Small intestine (tissue), 7 donors: Measurements from ENCODE around the gene GRB7. TPM values are rescaled to one million over a fixed set of nuclear protein-coding genes. Genes with fewer than 3 reads are reported as not detected.
A peak's percentile ranks its signal among the peaks of the same experiment; 100 is the strongest.

Experiments used
- DNase-seq, 2 donors: peaks; one replicate each; pipeline versions ENCODE4 v3.0.0 to v3.0.0-alpha.2; 2013
- FAIRE-seq: peaks from 2 replicates; lab custom pipeline; 2012; peaks lifted over from hg19 to GRCh38; lab: Jason Lieb, UNC
- H3K27ac ChIP-seq, 3 donors: one replicate each; pipeline ENCODE4 v1.5.1; 2013; ENCODE audit warnings: low read length in 2 of 3, mild to moderate bottlenecking in 2 of 3, control low read depth in 1 of 3, inconsistent platforms in 1 of 3, low read depth in 1 of 3, moderate library complexity in 1 of 3
- H3K27me3 ChIP-seq, 3 donors: one replicate each; pipeline ENCODE4 v1.6.1; 2013; ENCODE audit warnings: low read length in 3 of 3, inconsistent platforms in 1 of 3; ENCODE audit not compliant: control insufficient read depth in 3 of 3, insufficient read depth in 3 of 3
- H3K36me3 ChIP-seq, 3 donors: one replicate each; pipeline ENCODE4 v1.6.1; 2013; ENCODE audit warnings: low read length in 3 of 3, inconsistent platforms in 1 of 3, low read depth in 1 of 3, mild to moderate bottlenecking in 1 of 3, moderate library complexity in 1 of 3; ENCODE audit not compliant: control insufficient read depth in 3 of 3, insufficient read depth in 2 of 3
- H3K4me1 ChIP-seq, 3 donors: one replicate each; pipeline ENCODE4 v1.6.1; 2013; ENCODE audit warnings: low read length in 2 of 3, inconsistent platforms in 1 of 3, low read depth in 1 of 3, mild to moderate bottlenecking in 1 of 3, moderate library complexity in 1 of 3; ENCODE audit not compliant: control insufficient read depth in 3 of 3, insufficient read depth in 2 of 3
- H3K4me3 ChIP-seq, 3 donors: one replicate each; pipeline ENCODE4 v1.5.1; 2013; ENCODE audit warnings: low read length in 3 of 3, control low read depth in 1 of 3, inconsistent platforms in 1 of 3, low read depth in 1 of 3, mild to moderate bottlenecking in 1 of 3, moderate library complexity in 1 of 3
- H3K9me3 ChIP-seq, 2 donors: one replicate each; pipeline ENCODE4 v1.6.1; 2013; ENCODE audit warnings: low read depth in 1 of 2, low read length in 1 of 2; ENCODE audit not compliant: control insufficient read depth in 2 of 2, insufficient read depth in 1 of 2
- WGBS, 3 donors: extraction: QIAGEN DNeasy Blood & Tissue Kit; methylation state at CpG; one replicate each; pipeline ENCODE4 v1.1.7; 2013; 5-methylcytosine and 5-hydroxymethylcytosine counted together
- polyA plus RNA-seq, 4 donors: library from polyadenylated mRNA; stranded (reverse) in 3 of 4; unstranded in 1 of 4; fragments of 200-250 nt in 3 of 4; fragments of 120-200 nt in 1 of 4; gene quantifications; one replicate each; pipeline versions ENCODE4 v1.2.1 to v1.2.3, GENCODE V29; 2013
- donor health status: healthy with polysubstance abuse.
- donor health status: control.
- donor health status: control.
- donor health status: Bipolar disorder and iron deficiency.
- donor health status: healthy.

The GRB7 gene
- polyA plus RNA-seq, 4 donors = 10.9 to 42.4 (median 13.0) TPM

DNA sequence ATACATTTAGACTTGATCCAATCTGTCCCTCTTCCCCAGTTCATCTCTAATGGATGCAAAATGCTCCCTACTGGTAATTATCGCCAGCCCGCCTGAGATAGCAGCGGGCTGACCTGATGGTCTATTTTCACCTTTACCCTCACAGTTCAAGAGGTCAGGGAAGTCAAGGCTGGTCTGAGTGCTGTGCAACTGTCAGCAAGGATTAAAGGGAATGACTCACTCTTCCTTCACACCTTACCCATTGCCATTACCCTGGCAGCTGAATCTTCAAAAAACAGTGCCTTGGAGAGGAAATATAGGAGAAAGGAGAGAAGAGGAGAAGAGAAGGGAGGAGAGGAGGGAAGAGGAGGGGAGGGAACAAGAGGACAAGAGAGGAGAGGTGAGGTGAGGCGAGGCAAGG is 36.3 kb downstream of the GRB7 start:
- Histone ChIP-seq H3K4me1 (no peaks in the 10 kb centered on the region), H3K27me3 (no peaks in the 10 kb centered on the region), H3K9me3 (no peaks in the 10 kb centered on the region), H3K36me3 (no peaks in the 10 kb centered on the region), H3K27ac (peak overlapping the region in 2 of 3 donors; percentile 33 to 78), H3K4me3 (no peak overlapping the region)
- FAIRE-seq (no peak), DNase-seq (no peak)
- 67 to 69% (median 68%) methylated on average over 4 of the region's 4 CpGs for WGBS, 3 donors

DNA sequence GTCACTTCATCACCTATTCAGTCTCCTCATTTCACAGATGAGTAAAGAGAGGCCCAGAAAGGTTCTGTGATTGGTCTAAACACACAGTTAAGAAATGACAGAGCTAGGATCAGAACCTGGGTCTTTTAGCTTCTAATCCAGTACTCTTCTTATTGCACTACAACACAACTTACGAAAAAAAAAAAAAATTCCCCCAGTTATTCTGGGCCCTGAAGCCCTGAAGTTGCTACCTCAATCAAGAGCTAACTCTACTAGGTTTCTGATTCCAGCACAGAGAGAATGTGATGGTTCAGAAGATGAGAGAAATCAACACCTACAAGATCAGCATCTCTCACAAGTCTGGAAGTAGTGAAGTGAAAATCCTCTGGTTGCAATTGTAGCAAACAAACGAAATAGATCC is 37.3 kb downstream of the GRB7 start:
- Histone ChIP-seq H3K4me1 (no peaks in the 10 kb centered on the region), H3K4me3 (peak overlapping the region in 1 of 3 donors; percentile 27), H3K27me3 (no peaks in the 10 kb centered on the region), H3K36me3 (no peaks in the 10 kb centered on the region), H3K9me3 (no peaks in the 10 kb centered on the region), H3K27ac (peak overlapping the region in 2 of 3 donors; percentile 5 to 32)
- no peak for DNase-seq
- no peak for FAIRE-seq
- WGBS, 3 donors = 64 to 80% (median 70%) methylated on average over 2 of the region's 2 CpGs

DNA sequence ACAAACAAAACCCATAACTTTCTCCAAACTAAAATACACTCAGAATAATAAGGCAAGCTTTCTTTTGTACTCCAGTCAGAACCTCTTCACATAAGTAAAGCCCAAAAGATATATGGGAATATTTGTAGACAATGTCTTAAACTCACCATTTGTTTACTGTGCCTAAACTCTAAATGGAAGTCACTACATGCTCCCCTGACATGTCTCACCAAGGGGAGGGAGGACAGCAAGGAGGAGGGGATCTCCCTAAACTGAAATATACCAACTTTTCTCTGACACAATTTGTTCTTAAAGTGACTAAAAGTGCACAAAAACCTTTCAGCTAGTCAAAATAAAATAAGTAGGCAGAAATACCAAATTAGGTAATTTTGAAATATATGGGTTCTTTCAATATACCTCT is 38.5 kb downstream of the GRB7 start:
- Histone ChIP-seq H3K9me3 (no peaks in the 10 kb centered on the region), H3K27ac (peak overlapping the region in 2 of 3 donors; percentile 84 to 92), H3K4me3 (peak overlapping the region in 1 of 3 donors; percentile 42), H3K27me3 (no peaks in the 10 kb centered on the region), H3K36me3 (no peaks in the 10 kb centered on the region), H3K4me1 (no peaks in the 10 kb centered on the region)
- DNase-seq (no peak), FAIRE-seq (no peak)

DNA sequence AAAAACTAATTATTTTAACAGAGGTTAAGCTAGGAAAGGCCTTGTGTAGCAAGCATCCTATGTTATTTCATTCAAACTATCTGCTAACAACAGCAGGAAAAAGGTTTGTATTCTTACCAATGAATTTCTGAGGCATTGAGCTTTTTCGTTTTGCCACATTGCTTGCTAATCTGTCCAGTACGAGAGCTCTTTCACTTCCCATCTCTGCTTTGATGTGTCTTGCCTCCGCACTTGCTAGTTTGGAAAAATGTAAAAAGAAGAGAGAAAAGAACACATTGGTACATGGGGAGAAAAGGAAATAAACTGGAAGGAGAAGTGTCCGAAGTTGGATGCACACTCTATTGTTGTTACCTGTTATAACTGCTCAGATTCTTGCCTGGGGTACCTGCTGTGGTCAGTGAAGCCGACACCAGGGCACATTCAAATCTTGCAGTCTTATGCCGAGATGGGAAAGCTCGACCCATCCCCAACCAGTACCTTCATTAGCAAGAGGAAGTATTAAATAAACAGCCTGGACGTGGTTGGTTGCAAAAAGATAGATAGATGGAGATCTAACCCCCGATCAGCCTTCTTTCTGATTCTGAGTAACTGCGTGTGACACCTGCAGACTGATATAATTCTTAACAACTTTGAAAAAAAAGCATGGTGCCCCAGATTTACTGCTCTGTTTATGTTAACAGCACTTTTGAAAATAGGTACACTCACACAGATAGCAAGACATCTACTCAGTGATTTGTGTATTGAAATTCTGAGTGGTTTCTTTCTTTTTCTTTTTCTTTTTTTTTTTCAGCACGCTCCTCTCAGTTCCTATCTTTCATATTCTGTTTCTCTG is 40.0 kb downstream of the GRB7 start:
- Histone ChIP-seq H3K36me3 (no peaks in the 10 kb centered on the region), H3K9me3 (no peaks in the 10 kb centered on the region), H3K4me3 (peak overlapping the region in 1 of 3 donors; percentile 27), H3K27me3 (no peaks in the 10 kb centered on the region), H3K4me1 (peaks cover 0 to 10% (median 0%) of the 10 kb centered on the region in 3 donors), H3K27ac (peak overlapping the region in 2 of 3 donors; percentile 38 to 88)
- DNase-seq (no peak), FAIRE-seq (no peak)
- 42 to 54% (median 42%) methylated on average over 11 of the region's 11 CpGs for WGBS, 3 donors

DNA sequence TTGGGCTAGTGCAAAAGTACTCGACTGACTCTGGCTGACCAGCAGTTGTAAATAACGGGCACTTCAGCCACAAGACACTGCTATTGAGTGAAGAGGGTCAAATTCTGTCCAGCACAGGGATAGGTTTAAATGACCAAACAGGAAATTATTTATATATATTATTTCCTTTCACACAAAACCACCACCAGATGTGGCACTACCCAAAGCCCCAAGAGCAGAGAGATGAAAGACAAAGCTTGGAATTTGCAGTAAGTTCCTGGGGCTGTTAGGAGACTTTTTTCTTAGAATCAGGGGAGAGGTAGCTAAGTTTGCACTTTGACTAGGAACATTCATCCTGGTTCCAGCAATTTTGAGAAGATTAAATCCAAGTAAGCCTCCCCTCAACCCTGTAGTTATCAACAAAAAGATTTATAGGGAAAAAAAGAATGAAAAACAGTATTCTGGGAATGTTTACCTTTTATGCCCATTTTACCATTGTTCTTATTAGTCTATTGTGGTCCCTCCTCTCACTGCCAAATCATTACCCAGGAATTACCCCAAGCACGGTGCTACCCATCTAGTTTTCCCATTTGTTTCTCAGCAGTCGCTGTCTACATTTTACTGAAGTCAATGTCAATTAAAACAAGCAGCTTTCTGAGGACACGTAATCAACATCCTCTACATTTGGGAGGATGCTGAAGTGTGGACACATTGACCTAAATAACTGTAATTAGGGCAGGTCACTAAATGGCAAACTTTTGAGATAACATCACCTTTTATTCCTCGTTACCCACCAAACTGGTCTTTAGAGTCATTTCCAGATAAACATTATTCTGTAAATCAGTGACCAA is 43.5 kb downstream of the GRB7 start:
- DNase-seq = no peak
- 46 to 64% (median 51%) methylated on average over 6 of the region's 6 CpGs for WGBS, 3 donors
- peaks cover 0 to 3% (median 0%) of the 10 kb centered on the region in 3 donors for H3K27me3 ChIP-seq
- no peak for FAIRE-seq
- peak overlapping the region in 1 of 3 donors; percentile 27 for H3K27ac ChIP-seq
- H3K4me1 ChIP-seq = peaks cover 0 to 10% (median 0%) of the 10 kb centered on the region in 3 donors
- H3K36me3 ChIP-seq = no peaks in the 10 kb centered on the region
- no peaks in the 10 kb centered on the region for H3K9me3 ChIP-seq
- no peak overlapping the region for H3K4me3 ChIP-seq

DNA sequence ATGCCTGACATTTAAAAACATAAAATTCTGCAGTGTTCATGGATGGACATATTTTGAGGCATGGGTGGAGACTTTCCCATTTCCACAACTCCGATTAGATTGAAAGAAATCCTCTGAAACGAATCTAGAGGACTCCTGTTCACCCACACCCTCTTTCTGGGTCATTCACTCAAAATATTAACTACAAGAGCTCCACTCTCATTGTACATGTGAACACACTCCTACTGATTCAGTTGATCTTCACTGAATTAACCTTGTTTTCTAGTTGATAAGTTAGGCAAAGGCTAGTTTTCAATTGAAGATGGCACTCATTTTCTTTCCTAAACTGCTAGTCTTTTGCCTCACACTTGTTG is 44.1 kb downstream of the GRB7 start:
- 33 to 56% (median 39%) methylated on average over 2 of the region's 2 CpGs for WGBS, 3 donors
- FAIRE-seq = no peak
- no peak overlapping the region for H3K27ac ChIP-seq
- peaks cover 0 to 3% (median 0%) of the 10 kb centered on the region in 3 donors for H3K27me3 ChIP-seq
- peaks cover 0 to 10% (median 0%) of the 10 kb centered on the region in 3 donors for H3K4me1 ChIP-seq
- no peak for DNase-seq
- H3K36me3 ChIP-seq = no peaks in the 10 kb centered on the region
- no peaks in the 10 kb centered on the region for H3K9me3 ChIP-seq
- H3K4me3 ChIP-seq = no peak overlapping the region

DNA sequence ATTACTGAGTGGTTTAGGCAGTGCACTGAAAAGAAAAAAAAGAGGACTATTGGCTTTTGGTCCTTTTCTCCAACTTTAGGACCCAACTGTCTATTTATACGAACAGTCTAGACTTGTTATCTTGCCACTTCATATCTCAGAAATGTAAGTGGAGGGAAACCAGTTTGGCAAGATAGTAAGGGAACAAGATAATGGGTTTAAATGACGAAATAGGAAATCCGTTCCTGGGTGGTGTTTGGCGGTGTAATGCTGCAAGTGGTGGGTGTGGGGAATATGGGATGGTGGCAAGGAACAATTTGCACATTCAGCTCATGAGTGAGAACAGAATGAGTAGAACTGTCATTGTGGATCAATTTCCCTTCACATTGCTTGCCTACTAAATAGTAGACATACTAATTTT is 44.7 kb downstream of the GRB7 start:
- peak; percentile 59 to 73 for DNase-seq
- Histone ChIP-seq H3K4me3 (no peak overlapping the region), H3K9me3 (no peaks in the 10 kb centered on the region), H3K27me3 (peaks cover 0 to 3% (median 0%) of the 10 kb centered on the region in 3 donors), H3K36me3 (no peaks in the 10 kb centered on the region), H3K4me1 (peaks cover 0 to 10% (median 0%) of the 10 kb centered on the region in 3 donors), H3K27ac (no peak overlapping the region)
- no peak for FAIRE-seq
- 6 to 42% (median 23%) methylated on average over 4 of the region's 4 CpGs for WGBS, 3 donors

DNA sequence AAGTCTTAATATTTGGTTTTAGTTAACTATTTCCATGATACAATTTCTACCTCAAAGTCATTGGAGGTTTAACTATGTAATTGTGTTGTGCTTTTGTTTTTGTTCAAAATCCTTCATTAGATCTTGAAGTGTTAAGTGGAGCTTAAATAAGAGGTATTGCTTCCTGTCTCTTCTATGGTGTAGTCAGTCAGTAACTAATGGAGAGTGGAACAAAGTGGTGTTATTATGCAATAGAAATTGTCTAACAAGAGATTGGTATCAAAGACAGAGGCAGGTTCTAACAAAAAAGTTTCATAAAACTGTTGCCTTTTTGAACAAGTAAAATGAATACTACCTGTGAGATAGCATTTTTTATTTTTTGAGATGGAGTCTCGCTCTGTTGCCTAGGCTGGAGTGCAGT is 45.2 kb downstream of the GRB7 start:
- Histone ChIP-seq H3K27me3 (peaks cover 0 to 3% (median 0%) of the 10 kb centered on the region in 3 donors), H3K27ac (no peak overlapping the region), H3K9me3 (no peaks in the 10 kb centered on the region), H3K36me3 (no peaks in the 10 kb centered on the region), H3K4me1 (peaks cover 0 to 10% (median 0%) of the 10 kb centered on the region in 3 donors), H3K4me3 (no peak overlapping the region)
- WGBS, 3 donors = 92 to 96% (median 94%) methylated on average over 1 of the region's 1 CpG
- DNase-seq = no peak
- no peak for FAIRE-seq
